ENCODE results near the gene PTPRD.

DNA sequence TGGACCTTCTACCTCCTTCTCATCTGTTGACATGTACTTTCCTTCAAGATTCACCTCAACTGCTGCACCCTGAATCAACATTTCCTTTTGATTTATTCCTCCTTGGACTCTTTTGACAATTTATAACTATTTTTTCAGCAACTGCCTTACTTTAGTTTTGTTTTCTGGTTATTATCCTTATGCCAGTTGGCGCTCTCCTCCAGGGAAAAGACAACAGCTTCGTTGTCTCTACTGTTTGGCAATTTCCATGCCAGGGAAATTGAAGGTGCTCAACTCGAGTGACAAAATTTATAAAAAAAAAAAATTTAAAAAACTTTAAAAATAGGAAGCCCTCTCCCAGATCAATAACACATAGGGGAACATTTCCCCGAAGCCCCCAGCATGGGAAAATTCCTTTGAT lies 2264.0 kb downstream of the PTPRD start:
- TF ChIP-seq SIN3A (IDR thresholded peaks at IDR 0.05; ENCODE audit: borderline replicate concordance, insufficient read depth, low read length) = no peak
- TF ChIP-seq, protein P1, sequence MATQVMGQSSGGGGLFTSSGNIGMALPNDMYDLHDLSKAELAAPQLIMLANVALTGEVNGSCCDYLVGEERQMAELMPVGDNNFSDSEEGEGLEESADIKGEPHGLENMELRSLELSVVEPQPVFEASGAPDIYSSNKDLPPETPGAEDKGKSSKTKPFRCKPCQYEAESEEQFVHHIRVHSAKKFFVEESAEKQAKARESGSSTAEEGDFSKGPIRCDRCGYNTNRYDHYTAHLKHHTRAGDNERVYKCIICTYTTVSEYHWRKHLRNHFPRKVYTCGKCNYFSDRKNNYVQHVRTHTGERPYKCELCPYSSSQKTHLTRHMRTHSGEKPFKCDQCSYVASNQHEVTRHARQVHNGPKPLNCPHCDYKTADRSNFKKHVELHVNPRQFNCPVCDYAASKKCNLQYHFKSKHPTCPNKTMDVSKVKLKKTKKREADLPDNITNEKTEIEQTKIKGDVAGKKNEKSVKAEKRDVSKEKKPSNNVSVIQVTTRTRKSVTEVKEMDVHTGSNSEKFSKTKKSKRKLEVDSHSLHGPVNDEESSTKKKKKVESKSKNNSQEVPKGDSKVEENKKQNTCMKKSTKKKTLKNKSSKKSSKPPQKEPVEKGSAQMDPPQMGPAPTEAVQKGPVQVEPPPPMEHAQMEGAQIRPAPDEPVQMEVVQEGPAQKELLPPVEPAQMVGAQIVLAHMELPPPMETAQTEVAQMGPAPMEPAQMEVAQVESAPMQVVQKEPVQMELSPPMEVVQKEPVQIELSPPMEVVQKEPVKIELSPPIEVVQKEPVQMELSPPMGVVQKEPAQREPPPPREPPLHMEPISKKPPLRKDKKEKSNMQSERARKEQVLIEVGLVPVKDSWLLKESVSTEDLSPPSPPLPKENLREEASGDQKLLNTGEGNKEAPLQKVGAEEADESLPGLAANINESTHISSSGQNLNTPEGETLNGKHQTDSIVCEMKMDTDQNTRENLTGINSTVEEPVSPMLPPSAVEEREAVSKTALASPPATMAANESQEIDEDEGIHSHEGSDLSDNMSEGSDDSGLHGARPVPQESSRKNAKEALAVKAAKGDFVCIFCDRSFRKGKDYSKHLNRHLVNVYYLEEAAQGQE (IDR thresholded peaks at IDR 0.05; ENCODE audit: insufficient read depth in 1 of 2, low read depth in 2 of 2, low read length in 2 of 2) = no peak
- no peak for TF ChIP-seq POLR2AphosphoS5 (IDR thresholded peaks at IDR 0.05; ENCODE audit: low read depth, low read length)
- no peak for TF ChIP-seq TAF1 (IDR thresholded peaks at IDR 0.05; ENCODE audit: borderline replicate concordance, insufficient read depth, low read length)

Measured in PFSK-1 (cell line).